Measurements from ENCODE around the gene CYB5D1.
"Not testable (repeated sequence)": the region's sequence is repeated elsewhere in the genome, so short reads cannot be mapped to it uniquely, and the experiment has no call there.

Gene CYB5D1

GRCh38 chr17:7857713-7858521, at the start of gene CYB5D1:
TSS of gene CYB5D1 (plus strand) at chr17:7858003. CDS start at chr17:7858135, 132 bp downstream.
- Histone ChIP-seq H3K4me3 (ENCODE audit: low read length) (peak within 1 kb of the TSS; percentile 94), H3K4me1 (ENCODE audit: control insufficient read depth, insufficient read depth, low read length) (peaks cover 15% of the 10 kb centered on the region), H3K27me3 (ENCODE audit: control insufficient read depth, insufficient read depth, low read length) (no peaks in the 10 kb centered on the region), H3K9ac (ENCODE audit: low read length) (peak within 1 kb of the TSS; percentile 56), H3K36me3 (ENCODE audit: control insufficient read depth, insufficient read depth, low read length) (peaks cover 3% of the 10 kb centered on the region), H3K27ac (ENCODE audit: low read depth, low read length) (peak within 1 kb of the TSS; percentile 92)

- no peaks in the 10 kb centered on the region for H3K27me3 ChIP-seq (ENCODE audit: control insufficient read depth, insufficient read depth, low read length)
- no peaks in the 10 kb centered on the region for H3K36me3 ChIP-seq (ENCODE audit: control insufficient read depth, insufficient read depth, low read length)
- no peak overlapping the region for H3K4me3 ChIP-seq (ENCODE audit: low read length)
- no peak overlapping the region for H3K27ac ChIP-seq (ENCODE audit: low read depth, low read length)
- H3K4me1 ChIP-seq (ENCODE audit: control insufficient read depth, insufficient read depth, low read length) = no peaks in the 10 kb centered on the region
- H3K9ac ChIP-seq (ENCODE audit: low read length) = no peak overlapping the region
These were observed 48.6 kb upstream of the CYB5D1 start for GRCh38 chr17:7809086-7809790.

DNA sequence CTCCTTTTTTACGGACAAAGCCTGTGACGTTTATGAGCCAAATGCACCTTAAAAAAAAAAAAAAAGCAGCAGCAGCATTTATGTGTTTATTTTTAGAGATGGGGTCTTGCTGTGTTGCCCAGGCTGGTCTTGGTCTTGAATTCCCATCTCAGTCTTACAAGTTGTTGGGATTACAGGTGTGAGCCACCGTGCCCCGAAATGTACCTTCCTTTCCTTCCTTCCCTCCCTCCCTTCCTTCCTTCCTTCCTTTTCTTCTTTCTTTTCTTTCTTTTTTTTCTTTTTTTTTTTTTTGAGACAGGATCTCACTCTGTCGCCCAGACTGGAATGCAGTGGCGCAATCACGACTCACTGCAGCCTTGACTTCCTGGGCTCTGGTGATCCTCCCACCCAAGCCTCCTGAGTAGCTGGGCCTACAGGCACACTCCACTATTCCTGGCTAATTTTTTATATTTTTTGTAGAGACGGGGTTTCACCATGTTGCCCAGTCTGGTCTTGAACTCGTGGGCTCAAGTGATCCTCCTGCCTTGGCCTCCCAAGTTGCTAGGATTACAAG, 47.9 kb upstream of the CYB5D1 start:
- H3K27ac ChIP-seq (ENCODE audit: low read depth, low read length); H3K27me3 ChIP-seq (ENCODE audit: control insufficient read depth, insufficient read depth, low read length); H3K36me3 ChIP-seq (ENCODE audit: control insufficient read depth, insufficient read depth, low read length); H3K4me3 ChIP-seq (ENCODE audit: low read length); H3K9ac ChIP-seq (ENCODE audit: low read length); H3K4me1 ChIP-seq (ENCODE audit: control insufficient read depth, insufficient read depth, low read length): not testable (repeated sequence)

DNA sequence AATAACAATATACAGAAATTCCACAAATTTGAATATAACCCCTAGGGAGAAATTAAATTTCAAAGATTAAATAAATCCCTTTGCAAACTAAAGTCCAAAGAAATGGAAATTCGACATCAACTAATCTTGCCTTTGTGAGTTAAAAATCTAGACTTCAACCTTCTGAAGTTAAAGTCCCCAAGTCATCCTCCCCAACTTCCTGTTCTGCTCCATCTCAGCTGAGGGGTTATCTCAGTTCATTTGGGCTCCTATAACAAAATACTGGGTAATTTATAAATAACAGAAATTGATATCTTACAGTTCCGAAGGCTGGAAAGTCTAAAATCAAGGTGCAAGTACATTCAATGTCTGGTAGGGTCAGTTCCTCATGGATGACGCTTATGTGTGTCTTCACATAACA, 46.6 kb upstream of the CYB5D1 start:
- Histone ChIP-seq H3K27me3 (ENCODE audit: control insufficient read depth, insufficient read depth, low read length) (no peaks in the 10 kb centered on the region), H3K36me3 (ENCODE audit: control insufficient read depth, insufficient read depth, low read length) (no peaks in the 10 kb centered on the region), H3K4me3 (ENCODE audit: low read length) (no peak overlapping the region), H3K27ac (ENCODE audit: low read depth, low read length) (no peak overlapping the region), H3K4me1 (ENCODE audit: control insufficient read depth, insufficient read depth, low read length) (no peaks in the 10 kb centered on the region), H3K9ac (ENCODE audit: low read length) (no peak overlapping the region)

GRCh38 chr17:7814969-7815368, 42.8 kb upstream of the CYB5D1 start:
- no peaks in the 10 kb centered on the region for H3K36me3 ChIP-seq (ENCODE audit: control insufficient read depth, insufficient read depth, low read length)
- H3K4me1 ChIP-seq (ENCODE audit: control insufficient read depth, insufficient read depth, low read length) = no peaks in the 10 kb centered on the region
- no peak overlapping the region for H3K4me3 ChIP-seq (ENCODE audit: low read length)
- H3K27ac ChIP-seq (ENCODE audit: low read depth, low read length) = no peak overlapping the region
- no peak overlapping the region for H3K9ac ChIP-seq (ENCODE audit: low read length)
- H3K27me3 ChIP-seq (ENCODE audit: control insufficient read depth, insufficient read depth, low read length) = no peaks in the 10 kb centered on the region

DNA sequence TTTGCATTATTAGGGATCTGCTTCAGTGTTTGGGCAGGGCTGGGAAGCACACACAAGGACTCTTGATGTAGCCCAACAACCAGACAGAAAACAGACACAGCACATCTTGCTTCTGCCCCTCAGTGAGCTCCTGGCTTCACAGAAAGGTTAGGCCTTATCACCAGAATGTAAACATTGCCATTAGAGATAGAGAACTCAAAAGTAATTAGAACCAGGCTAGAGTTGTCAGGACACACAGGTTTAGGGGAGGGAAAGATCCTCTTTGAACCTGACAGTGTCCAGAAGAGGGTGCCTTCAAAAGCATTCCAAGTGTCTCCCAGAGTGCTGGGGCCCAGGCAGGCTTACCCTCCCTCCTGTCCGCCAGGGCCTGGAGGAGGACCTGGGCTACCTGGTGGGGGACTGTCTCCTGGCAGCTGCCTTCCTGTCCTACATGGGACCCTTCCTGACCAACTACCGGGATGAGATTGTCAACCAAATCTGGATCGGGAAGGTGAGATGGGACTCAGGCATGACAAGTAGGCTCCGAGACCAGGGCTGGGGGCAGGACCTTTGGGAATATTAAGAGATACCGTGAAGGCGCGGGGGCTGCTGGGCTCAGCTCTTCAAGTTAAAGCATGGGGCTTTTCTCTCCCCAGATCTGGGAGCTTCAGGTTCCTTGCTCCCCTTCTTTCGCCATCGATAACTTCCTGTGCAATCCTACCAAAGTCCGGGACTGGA, 40.7 kb upstream of the CYB5D1 start:
- Histone ChIP-seq H3K4me3 (ENCODE audit: low read length) (no peak overlapping the region), H3K36me3 (ENCODE audit: control insufficient read depth, insufficient read depth, low read length) (no peaks in the 10 kb centered on the region), H3K4me1 (ENCODE audit: control insufficient read depth, insufficient read depth, low read length) (no peaks in the 10 kb centered on the region), H3K27ac (ENCODE audit: low read depth, low read length) (no peak overlapping the region), H3K27me3 (ENCODE audit: control insufficient read depth, insufficient read depth, low read length) (no peaks in the 10 kb centered on the region), H3K9ac (ENCODE audit: low read length) (no peak overlapping the region)

DNA sequence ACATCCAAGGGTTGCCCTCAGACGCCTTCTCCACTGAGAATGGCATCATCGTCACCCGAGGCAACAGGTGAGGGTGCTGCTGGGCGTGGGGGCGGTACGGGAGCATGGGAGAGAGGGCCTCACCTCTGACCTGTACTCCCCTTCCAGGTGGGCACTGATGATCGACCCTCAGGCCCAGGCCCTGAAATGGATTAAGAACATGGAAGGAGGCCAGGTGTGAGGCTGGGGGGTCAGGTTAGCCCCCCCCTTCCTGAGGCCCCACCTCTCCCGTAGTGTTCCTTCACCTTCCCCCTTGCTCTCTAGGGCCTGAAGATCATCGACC, 40.2 kb upstream of the CYB5D1 start:
- Histone ChIP-seq H3K27ac (ENCODE audit: low read depth, low read length) (no peak overlapping the region), H3K9ac (ENCODE audit: low read length) (no peak overlapping the region), H3K4me3 (ENCODE audit: low read length) (no peak overlapping the region), H3K36me3 (ENCODE audit: control insufficient read depth, insufficient read depth, low read length) (no peaks in the 10 kb centered on the region), H3K27me3 (ENCODE audit: control insufficient read depth, insufficient read depth, low read length) (no peaks in the 10 kb centered on the region), H3K4me1 (ENCODE audit: control insufficient read depth, insufficient read depth, low read length) (no peaks in the 10 kb centered on the region)

DNA sequence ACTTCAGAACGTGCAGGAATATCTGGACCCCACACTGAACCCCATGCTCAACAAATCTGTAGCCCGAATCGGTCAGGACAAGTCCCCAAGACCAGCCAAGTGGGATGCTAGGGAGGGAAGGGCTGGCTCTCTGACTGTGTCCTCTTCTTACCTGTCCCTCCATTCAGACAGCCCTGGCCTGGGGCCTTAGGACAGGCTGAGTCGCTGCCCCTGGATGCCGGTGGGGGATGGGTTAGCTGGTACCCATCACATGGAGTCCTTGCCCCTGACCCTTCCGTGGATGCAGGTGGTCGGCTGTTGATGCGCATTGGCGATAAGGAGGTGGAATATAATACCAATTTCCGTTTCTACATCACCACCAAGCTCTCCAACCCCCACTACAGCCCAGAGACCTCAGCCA, 39.8 kb upstream of the CYB5D1 start:
- no peaks in the 10 kb centered on the region for H3K27me3 ChIP-seq (ENCODE audit: control insufficient read depth, insufficient read depth, low read length)
- H3K36me3 ChIP-seq (ENCODE audit: control insufficient read depth, insufficient read depth, low read length) = no peaks in the 10 kb centered on the region
- H3K27ac ChIP-seq (ENCODE audit: low read depth, low read length) = no peak overlapping the region
- no peak overlapping the region for H3K9ac ChIP-seq (ENCODE audit: low read length)
- no peaks in the 10 kb centered on the region for H3K4me1 ChIP-seq (ENCODE audit: control insufficient read depth, insufficient read depth, low read length)
- H3K4me3 ChIP-seq (ENCODE audit: low read length) = no peak overlapping the region

DNA sequence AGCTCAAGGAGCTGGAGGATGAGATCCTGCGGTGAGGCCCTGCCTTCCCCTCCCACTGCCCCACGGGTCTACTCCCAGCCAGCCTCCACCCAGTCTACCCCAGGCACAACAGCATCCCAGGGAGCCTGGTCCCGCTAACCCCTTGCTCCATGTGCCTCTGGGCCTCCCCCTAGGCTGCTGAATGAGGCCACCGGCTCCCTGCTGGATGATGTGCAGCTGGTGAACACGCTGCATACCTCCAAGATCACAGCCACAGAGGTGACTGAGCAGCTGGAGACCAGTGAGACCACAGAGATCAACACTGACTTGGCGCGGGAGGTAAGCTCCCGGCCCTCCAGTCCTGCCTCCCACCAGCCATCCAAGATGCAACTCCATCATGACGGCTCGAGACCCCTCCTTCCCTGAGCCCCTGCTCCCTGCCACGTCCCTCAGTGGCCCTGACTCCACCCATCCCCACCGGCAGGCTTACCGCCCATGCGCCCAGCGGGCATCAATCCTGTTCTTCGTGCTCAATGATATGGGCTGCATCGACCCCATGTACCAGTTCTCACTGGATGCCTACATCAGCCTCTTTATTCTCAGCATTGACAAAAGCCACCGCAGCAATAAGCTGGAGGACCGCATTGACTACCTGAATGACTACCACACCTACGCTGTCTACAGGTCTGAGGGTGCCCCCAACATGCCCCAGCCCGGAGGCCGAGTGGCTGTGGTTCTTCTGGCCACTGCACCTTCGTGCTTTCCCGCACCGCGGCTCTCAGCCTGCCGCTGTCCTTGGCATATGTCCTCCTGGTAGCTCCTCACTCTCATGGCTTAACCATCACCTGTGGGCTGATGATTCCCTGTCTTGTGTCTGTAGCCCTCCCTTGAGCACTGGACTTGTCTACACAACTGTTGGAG, 38.8 kb upstream of the CYB5D1 start:
- H3K9ac ChIP-seq (ENCODE audit: low read length) = no peak overlapping the region

DNA sequence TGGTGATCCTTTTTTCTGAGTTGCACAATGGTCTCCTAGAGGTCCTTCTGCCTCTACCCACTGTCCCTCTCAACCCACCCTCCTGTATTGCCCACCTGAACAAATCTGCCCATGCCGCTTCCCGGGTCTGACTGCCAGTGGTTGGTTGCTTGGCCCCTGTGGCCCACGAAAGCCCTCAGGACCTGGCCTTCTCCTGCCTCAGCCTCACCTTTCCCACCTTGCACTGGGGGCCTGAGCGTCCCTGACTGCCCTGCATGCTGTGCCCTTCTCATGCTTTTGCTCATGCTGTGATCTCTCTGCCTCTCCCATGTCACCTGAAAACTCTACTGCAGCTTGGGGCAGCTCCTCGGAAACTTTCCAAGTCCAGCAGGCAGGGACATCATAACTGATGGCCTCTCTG, 37.6 kb upstream of the CYB5D1 start:
- H3K9ac ChIP-seq (ENCODE audit: low read length) = no peak overlapping the region
- H3K27me3 ChIP-seq (ENCODE audit: control insufficient read depth, insufficient read depth, low read length) = no peaks in the 10 kb centered on the region
- H3K4me1 ChIP-seq (ENCODE audit: control insufficient read depth, insufficient read depth, low read length) = no peaks in the 10 kb centered on the region
- H3K36me3 ChIP-seq (ENCODE audit: control insufficient read depth, insufficient read depth, low read length) = no peaks in the 10 kb centered on the region
- H3K27ac ChIP-seq (ENCODE audit: low read depth, low read length) = no peak overlapping the region
- H3K4me3 ChIP-seq (ENCODE audit: low read length) = no peak overlapping the region

More for the DNA sequence above, 38.8 kb upstream of the CYB5D1 start:
- Histone ChIP-seq H3K27me3 (ENCODE audit: control insufficient read depth, insufficient read depth, low read length) (no peaks in the 10 kb centered on the region), H3K4me3 (ENCODE audit: low read length) (no peak overlapping the region), H3K27ac (ENCODE audit: low read depth, low read length) (no peak overlapping the region), H3K36me3 (ENCODE audit: control insufficient read depth, insufficient read depth, low read length) (no peaks in the 10 kb centered on the region), H3K4me1 (ENCODE audit: control insufficient read depth, insufficient read depth, low read length) (no peaks in the 10 kb centered on the region)

DNA sequence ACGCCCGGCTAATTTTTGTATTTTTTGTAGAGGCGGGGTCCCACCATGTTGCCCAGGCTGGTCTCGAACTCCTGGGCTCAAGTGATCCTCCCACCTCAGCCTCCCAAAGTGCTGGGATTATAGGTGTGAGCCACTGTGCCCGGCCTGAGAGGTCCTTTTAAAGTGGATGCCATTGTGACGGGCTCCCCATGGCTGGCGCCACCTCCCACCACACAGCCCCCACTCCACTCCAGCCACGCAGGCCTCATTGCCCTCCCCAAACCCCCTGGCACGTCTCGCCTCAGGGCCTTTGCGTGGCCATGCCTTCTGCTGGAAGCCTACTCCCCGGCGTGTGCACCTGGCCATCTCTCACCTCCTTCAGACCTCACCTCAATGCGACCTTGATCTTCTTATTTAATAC, 35.7 kb upstream of the CYB5D1 start:
- no peaks in the 10 kb centered on the region for H3K4me1 ChIP-seq (ENCODE audit: control insufficient read depth, insufficient read depth, low read length)
- H3K4me3 ChIP-seq (ENCODE audit: low read length) = no peak overlapping the region
- no peaks in the 10 kb centered on the region for H3K27me3 ChIP-seq (ENCODE audit: control insufficient read depth, insufficient read depth, low read length)
- H3K27ac ChIP-seq (ENCODE audit: low read depth, low read length) = no peak overlapping the region
- no peaks in the 10 kb centered on the region for H3K36me3 ChIP-seq (ENCODE audit: control insufficient read depth, insufficient read depth, low read length)
- H3K9ac ChIP-seq (ENCODE audit: low read length) = no peak overlapping the region
